HCT116 (cell line): ENCODE data around the gene SEMA3B.

Source experiments
- CTCF ChIP-seq, 3 experiments: fragments of 200-600 bp in 1 of 3; sonication (generic) in 1 of 3; IDR thresholded peaks in 2 of 3; conservative IDR thresholded peaks in 1 of 3; 2 replicates each; pipeline ENCODE4 v1.5.1; 2012 to 2017; ENCODE audit warnings: low read depth in 2 of 3, low read length in 2 of 3, antibody characterized with exemption in 1 of 3, borderline replicate concordance in 1 of 3, control low read depth in 1 of 3, mild to moderate bottlenecking in 1 of 3, mixed read lengths in 1 of 3, mixed run types in 1 of 3, moderate library complexity in 1 of 3; ENCODE audit not compliant: insufficient read depth in 1 of 3
- EGR1 ChIP-seq: IDR thresholded peaks from 2 replicates; pipeline ENCODE4 v1.6.1; 2012; ENCODE audit warnings: low read depth
- EZH2phosphoT487 ChIP-seq: fragments of 200-600 bp; IDR thresholded peaks from 2 replicates; pipeline ENCODE4 v1.6.1; 2018; ENCODE audit warnings: antibody characterized with exemption, borderline replicate concordance
- POLR2A ChIP-seq: IDR thresholded peaks from 2 replicates; pipeline ENCODE4 v1.7.0; 2011; ENCODE audit warnings: borderline replicate concordance; ENCODE audit not compliant: insufficient read depth, insufficient read length; ENCODE audit errors: extremely low read depth
- TCF7L2 ChIP-seq: IDR thresholded peaks from 2 replicates; pipeline ENCODE4 v1.7.0; 2011; ENCODE audit warnings: borderline replicate concordance, inconsistent platforms; ENCODE audit not compliant: insufficient read depth, insufficient read length; ENCODE audit errors: extremely low read depth
- ZNF274 ChIP-seq: fragments of 200-500 bp; sonication (Bioruptor generic); IDR thresholded peaks from 2 replicates; pipeline ENCODE4 v1.6.1; 2014; ENCODE audit warnings: mild to moderate bottlenecking, low read depth, low read length, inconsistent platforms
- TF ChIP-seq, protein P1 (sequence below): IDR thresholded peaks from 2 replicates; pipeline ENCODE4 v1.6.1; 2012

GRCh38 chr3:50221051-50221410 is 47.9 kb upstream of the SEMA3B start:
- TF ChIP-seq CTCF (IDR thresholded peaks at IDR 0.05 in 2 of 3, conservative IDR thresholded peaks at IDR 0.05 in 1 of 3; ENCODE audit: borderline replicate concordance in 1 of 3, insufficient read depth in 1 of 3, low read depth in 2 of 3, low read length in 2 of 3) (no peak), EGR1 (no peak), EZH2phosphoT487 (no peak), POLR2A (no peak), ZNF274 (no peak), TCF7L2 (no peak)
- TF ChIP-seq, protein P1, sequence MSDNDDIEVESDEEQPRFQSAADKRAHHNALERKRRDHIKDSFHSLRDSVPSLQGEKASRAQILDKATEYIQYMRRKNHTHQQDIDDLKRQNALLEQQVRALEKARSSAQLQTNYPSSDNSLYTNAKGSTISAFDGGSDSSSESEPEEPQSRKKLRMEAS: no peak
